VCaP (cell line): ENCODE measurements around the gene KRTAP17-1.
"Not testable (repeated sequence)": the region's sequence is repeated elsewhere in the genome, so short reads cannot be mapped to it uniquely, and the experiment has no call there.

ENCODE experiments used
- H3K27ac ChIP-seq: fragments of 450-650 bp; 2 replicates; pipeline ENCODE4 v1.5.1; 2017
- TF ChIP-seq, protein P1 (sequence below): fragments of 450-650 bp; conservative IDR thresholded peaks from 2 replicates; pipeline ENCODE4 v1.5.1; 2017; ENCODE audit warnings: mild to moderate bottlenecking, moderate library complexity

The KRTAP17-1 gene

DNA sequence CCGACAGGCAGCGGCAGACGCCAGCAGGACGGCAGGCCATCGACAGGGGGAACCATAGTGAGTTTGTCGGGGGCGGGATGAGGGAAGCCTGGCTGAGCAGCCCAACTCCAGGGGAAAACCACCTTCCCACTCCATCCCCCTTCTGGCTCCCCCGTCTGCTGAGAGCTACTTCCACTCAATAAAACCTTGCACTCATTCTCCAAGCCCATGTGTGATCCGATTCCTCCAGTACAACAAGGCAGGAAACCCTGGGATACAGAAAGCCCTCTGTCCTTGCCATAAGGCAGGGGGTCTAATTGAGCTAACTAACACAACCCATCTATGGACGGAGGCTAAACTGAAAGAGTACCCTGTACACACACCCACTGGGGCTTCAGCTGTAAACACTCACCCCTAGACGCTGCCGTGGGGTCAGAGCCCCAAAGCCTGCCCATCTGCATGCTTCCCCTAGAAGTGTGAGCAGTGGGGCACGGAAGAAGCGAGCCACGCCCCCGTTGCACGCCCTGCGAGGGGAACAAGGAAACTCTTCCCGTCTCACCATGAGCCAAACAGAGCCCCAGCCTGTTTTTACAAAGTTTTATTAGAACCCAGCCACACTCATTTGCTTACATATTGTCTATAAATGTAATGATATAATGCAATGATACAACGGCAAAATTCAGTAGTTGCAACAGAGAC, 16.9 kb downstream of the KRTAP17-1 start:
- TF ChIP-seq, protein P1, sequence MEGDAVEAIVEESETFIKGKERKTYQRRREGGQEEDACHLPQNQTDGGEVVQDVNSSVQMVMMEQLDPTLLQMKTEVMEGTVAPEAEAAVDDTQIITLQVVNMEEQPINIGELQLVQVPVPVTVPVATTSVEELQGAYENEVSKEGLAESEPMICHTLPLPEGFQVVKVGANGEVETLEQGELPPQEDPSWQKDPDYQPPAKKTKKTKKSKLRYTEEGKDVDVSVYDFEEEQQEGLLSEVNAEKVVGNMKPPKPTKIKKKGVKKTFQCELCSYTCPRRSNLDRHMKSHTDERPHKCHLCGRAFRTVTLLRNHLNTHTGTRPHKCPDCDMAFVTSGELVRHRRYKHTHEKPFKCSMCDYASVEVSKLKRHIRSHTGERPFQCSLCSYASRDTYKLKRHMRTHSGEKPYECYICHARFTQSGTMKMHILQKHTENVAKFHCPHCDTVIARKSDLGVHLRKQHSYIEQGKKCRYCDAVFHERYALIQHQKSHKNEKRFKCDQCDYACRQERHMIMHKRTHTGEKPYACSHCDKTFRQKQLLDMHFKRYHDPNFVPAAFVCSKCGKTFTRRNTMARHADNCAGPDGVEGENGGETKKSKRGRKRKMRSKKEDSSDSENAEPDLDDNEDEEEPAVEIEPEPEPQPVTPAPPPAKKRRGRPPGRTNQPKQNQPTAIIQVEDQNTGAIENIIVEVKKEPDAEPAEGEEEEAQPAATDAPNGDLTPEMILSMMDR = no peak
- H3K27ac ChIP-seq = no peak overlapping the region

DNA sequence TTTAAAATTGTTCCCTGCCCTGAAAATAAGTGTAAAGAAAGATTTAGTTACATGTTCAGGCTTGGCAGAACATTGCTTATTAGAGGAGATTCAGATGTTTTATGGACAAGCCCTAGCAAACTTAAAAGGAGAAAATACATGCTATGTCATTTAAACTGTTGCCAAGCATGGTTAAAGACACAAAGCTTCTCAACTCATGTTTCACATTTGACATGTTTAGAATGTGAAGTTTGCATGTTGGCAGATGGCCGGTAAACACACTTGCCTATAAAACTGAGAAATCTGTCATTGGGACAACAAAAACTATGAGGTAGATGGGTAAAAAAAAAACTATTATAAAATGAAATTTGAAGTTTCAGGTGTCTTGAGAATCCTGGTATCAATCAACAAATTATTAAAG, 18.7 kb downstream of the KRTAP17-1 start:
- no peak overlapping the region for H3K27ac ChIP-seq
- TF ChIP-seq, protein P1 = no peak

DNA sequence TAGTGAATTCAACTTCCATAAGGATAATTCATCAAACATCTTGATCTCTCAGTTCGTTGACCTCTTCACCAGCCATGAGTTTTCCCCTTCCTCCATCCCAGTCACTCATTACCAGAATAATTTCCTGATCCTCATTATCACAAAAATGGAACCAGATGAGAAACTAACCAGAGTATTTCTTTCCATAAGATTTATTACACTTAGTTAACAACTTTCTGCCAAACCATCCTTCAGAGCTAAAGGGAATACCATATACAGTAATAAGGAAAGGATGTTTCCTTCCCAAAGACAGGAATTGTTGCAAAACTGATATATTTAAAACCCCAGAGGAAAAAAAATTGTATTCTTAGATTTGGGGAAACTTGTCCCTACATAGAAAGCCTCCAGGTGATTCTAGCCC, 21.5 kb downstream of the KRTAP17-1 start:
- no peak overlapping the region for H3K27ac ChIP-seq
- TF ChIP-seq, protein P1 = no peak

DNA sequence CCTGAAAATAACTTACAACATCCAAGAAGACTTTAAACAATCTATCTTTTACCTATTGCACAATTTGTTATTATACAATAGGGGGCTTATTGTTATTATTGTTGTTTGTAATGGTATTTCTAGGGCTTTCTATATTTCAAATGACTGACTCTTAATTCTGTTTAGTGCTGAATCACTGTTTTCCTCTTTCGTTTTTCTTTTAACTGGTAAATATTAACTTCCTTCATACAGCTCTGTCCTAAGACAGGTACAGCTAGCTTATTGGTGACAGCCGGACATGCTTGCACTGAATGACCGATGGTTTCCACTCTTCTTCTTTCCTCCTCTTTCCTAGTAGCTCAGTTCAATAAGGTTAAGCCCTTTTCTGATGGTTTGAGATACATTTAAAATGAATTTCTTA, 28.5 kb downstream of the KRTAP17-1 start:
- TF ChIP-seq, protein P1 = no peak
- no peak overlapping the region for H3K27ac ChIP-seq

DNA sequence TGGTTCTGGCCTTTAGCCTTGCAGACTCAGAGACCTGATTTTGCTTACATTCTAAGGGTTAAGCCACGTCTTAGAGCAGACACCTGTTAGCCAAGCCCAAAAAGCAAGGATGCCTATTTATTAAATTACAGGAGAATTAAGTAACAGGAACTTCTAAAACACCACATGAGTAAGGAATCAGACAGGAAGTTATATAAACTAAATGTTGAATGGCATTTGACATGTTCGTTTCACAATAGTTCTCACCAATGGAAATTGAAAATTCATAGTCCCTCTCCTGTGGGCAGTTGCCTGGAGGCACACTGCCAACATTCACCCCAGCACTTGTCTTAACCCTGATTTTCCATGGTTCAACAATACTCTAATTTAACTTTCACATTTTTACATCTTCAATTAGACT, 31.0 kb downstream of the KRTAP17-1 start:
- TF ChIP-seq, protein P1 = no peak
- no peak overlapping the region for H3K27ac ChIP-seq

DNA sequence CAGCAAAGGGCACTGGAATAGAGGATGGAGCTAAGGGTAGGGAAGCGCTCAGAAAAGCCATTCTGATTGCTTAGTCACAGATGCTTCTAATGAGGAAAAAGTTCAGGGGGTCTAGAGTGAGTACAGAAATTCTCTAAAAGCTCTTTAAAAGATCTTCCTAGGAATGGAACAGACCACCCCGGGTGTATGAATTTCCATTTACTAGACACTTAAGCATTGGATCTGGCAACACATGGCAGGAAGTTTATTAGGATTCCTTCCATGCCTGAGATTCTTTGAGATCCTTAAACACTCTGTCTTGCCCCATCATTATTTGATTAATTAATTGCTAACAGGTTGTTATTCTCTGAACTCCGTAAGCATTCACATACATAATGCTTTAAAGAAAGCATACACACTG, 31.5 kb downstream of the KRTAP17-1 start:
- H3K27ac ChIP-seq = no peak overlapping the region
- TF ChIP-seq, protein P1 = no peak

DNA sequence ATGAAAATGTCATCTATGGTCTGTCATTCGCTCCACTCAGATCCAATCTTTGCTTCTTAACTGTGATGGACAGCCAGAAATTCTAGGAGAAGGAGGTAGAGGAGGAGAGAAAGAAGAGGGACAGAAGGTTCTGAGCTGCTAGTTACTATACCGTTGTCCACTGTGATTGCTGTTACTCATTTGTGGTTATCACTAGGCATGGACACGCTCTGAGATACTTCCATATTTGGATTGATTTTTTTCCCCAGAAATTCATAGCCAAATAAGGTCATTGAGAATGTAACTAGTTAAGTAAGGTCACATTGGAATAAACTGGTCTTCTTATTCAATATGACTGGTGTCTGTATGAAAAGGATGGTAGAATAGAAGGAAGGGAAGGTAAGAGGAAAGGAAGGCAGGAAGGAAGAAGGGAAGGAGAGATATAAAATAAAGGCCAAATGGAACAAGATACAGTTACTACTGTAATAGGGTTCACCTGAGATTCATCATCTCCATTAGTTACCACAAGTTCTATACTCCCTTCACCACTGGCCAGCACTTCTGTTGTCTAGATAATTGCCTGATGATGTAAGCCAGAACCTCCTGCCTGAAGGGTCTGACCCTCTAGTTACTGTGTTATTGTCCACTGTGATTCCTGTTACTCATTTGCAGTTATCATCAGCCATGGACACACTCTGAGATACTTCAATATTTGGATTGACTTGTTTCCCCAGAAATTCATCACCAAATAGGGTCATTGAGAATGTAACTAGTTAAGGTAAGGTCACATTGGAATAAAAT, 37.1 kb downstream of the KRTAP17-1 start:
- TF ChIP-seq, protein P1 = no peak
- H3K27ac ChIP-seq = no peak overlapping the region

DNA sequence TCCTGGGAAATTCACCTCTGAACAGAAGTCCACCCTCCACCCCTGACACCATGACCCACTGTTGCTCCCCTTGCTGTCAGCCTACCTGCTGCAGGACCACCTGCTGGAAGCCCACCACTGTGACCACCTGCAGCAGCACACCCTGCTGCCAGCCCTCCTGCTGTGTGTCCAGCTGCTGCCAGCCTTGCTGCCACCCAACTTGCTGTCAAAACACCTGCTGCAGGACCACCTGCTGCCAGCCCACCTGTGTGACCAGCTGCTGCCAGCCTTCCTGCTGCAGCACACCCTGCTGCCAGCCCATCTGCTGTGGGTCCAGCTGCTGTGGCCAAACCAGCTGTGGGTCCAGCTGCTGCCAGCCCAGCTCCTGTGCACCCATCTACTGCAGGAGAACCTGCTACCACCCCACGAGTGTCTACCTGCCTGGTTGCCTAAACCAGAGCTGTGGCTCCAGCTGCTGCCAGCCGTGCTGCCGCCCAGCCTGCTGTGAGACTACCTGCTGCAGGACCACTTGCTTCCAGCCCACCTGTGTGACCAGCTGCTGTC, 39.8 kb downstream of the KRTAP17-1 start, which contains the start of gene KRTAP9-7:
Gene KRTAP9-7 (plus strand): TSS at position 51 of the 543 bp plus-strand sequence. CDS start 0 bp downstream, at position 51.
- not testable (repeated sequence) for H3K27ac ChIP-seq
